ENCODE results near the gene SH2D7.

- TF ChIP-seq CTCF (IDR thresholded peaks at IDR 0.05; ENCODE audit: extremely low read depth in 1 of 2, insufficient read depth in 1 of 2, low read depth in 1 of 2, low read length in 2 of 2) (no peak), EZH2 (IDR thresholded peaks at IDR 0.05; ENCODE audit: borderline replicate concordance, low read depth, low read length, severe bottlenecking) (no peak), POLR2A (IDR thresholded peaks at IDR 0.05; ENCODE audit: low read depth, low read length) (no peak)
Observed at GRCh38 chr15:78104119-78104479, 11.7 kb downstream of the SH2D7 start.
